Panc1 (cell line): ENCODE results near the gene SRP54.
"Not testable (repeated sequence)": the region's sequence is repeated elsewhere in the genome, so short reads cannot be mapped to it uniquely, and the experiment has no call there.

Experiments
- CTCF ChIP-seq: fragments of 450-650 bp; IDR thresholded peaks from 2 replicates; pipeline ENCODE4 v1.5.1; 2017; ENCODE audit warnings: mild to moderate bottlenecking
- POLR2AphosphoS5 ChIP-seq: IDR thresholded peaks from 2 replicates; pipeline ENCODE4 v1.6.1; 2012; ENCODE audit warnings: mild to moderate bottlenecking, low read depth, low read length, moderate library complexity
- REST ChIP-seq, 2 experiments: IDR thresholded peaks; 2 replicates each; pipeline ENCODE4 v1.6.1; 2011 to 2012; ENCODE audit warnings: low read depth in 2 of 2, control low read depth in 1 of 2, low read length in 1 of 2, mild to moderate bottlenecking in 1 of 2, moderate library complexity in 1 of 2; ENCODE audit not compliant: insufficient read depth in 1 of 2
- SIN3A ChIP-seq: IDR thresholded peaks from 2 replicates; pipeline ENCODE4 v1.6.1; 2012; ENCODE audit warnings: low read depth, mild to moderate bottlenecking, low read length, moderate library complexity, borderline replicate concordance; ENCODE audit not compliant: insufficient read depth

DNA sequence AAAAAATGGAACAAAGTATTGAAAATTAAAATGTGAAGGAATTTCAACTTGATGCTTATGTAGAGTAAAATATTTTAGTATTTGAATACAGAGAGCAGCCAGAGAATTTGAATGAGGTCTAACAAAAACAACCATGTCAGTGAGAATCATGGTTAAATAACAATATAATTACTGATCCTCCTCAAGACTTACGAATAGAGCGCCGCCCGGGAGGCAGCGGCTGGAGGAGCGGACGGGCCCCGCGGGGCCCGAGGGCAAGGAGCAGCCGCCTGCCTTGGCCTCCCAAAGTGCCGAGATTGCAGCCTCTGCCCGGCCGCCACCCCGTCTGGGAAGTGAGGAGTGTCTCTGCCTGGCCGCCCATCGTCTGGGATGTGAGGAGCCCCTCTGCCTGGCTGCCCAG lies 55.5 kb downstream of the SRP54 start:
- TF ChIP-seq CTCF; REST (IDR thresholded peaks at IDR 0.05; ENCODE audit: insufficient read depth in 1 of 2, low read depth in 2 of 2, low read length in 1 of 2); SIN3A; POLR2AphosphoS5: not testable (repeated sequence)
